SU-DHL-6 (cell line): ENCODE measurements around the gene GNS.
"Not testable (repeated sequence)": the region's sequence is repeated elsewhere in the genome, so short reads cannot be mapped to it uniquely, and the experiment has no call there.

Source experiments
- H2AFZ ChIP-seq: fragments of 200-600 bp; sonication (generic); 2 replicates; pipeline ENCODE4 v1.6.1; 2014; ENCODE audit warnings: low read depth, mild to moderate bottlenecking, moderate library complexity, mixed read lengths, antibody characterized with exemption, low read length; ENCODE audit not compliant: severe bottlenecking
- H3F3A ChIP-seq: fragments of 200-600 bp; shearing (Covaris generic); 2 replicates; pipeline ENCODE4 v1.6.0; 2016; ENCODE audit warnings: antibody characterized with exemption, mild to moderate bottlenecking; ENCODE audit not compliant: insufficient read depth
- H3K27ac ChIP-seq: fragments of 200-600 bp; sonication (generic); 2 replicates; pipeline ENCODE4 v1.5.1; 2016; ENCODE audit warnings: low read depth, mild to moderate bottlenecking, low read length, moderate library complexity, mixed read lengths
- H3K27me3 ChIP-seq: fragments of 200-600 bp; sonication (generic), shearing (Covaris generic); 2 replicates; pipeline ENCODE4 v1.6.0; 2014; ENCODE audit warnings: mild to moderate bottlenecking, low read length
- H3K36me3 ChIP-seq: fragments of 200-600 bp; sonication (generic); 2 replicates; pipeline ENCODE4 v1.6.1; 2014; ENCODE audit warnings: mild to moderate bottlenecking, low read length, mixed read lengths
- H3K4me2 ChIP-seq: fragments of 300-600, 200-600 bp; shearing (Covaris generic), sonication (generic); 2 replicates; pipeline ENCODE4 v1.6.0; 2014; ENCODE audit warnings: low read length, low read depth, mild to moderate bottlenecking; ENCODE audit not compliant: poor library complexity, severe bottlenecking
- H3K4me3 ChIP-seq: fragments of 200-600 bp; sonication (generic); 2 replicates; pipeline ENCODE4 v1.5.1; 2014; ENCODE audit warnings: antibody characterized with exemption, low read length, mild to moderate bottlenecking, mixed read lengths; ENCODE audit not compliant: insufficient read depth, poor library complexity, severe bottlenecking
- H3K79me2 ChIP-seq: fragments of 200-600 bp; sonication (generic); 2 replicates; pipeline ENCODE4 v1.6.1; 2014; ENCODE audit warnings: mild to moderate bottlenecking, low read length, moderate library complexity; ENCODE audit not compliant: insufficient read depth
- H3K9ac ChIP-seq: fragments of 200-600 bp; sonication (generic); 2 replicates; pipeline ENCODE4 v1.7.0; 2014; ENCODE audit warnings: mild to moderate bottlenecking, low read length
- H3K9me2 ChIP-seq: fragments of 200-600 bp; sonication (generic); replicated peaks from 2 replicates; pipeline ENCODE4 v1.6.1; 2014; ENCODE audit warnings: low read length; ENCODE audit not compliant: insufficient read depth
- H3K9me3 ChIP-seq: fragments of 200-600 bp; sonication (generic); 2 replicates; pipeline ENCODE4 v1.6.1; 2014; ENCODE audit warnings: low read length, mixed read lengths; ENCODE audit not compliant: insufficient read depth
- H4K20me1 ChIP-seq: fragments of 200-600 bp; sonication (generic); 2 replicates; pipeline ENCODE4 v1.6.1; 2014; ENCODE audit warnings: low read depth, mild to moderate bottlenecking, antibody characterized with exemption, low read length, moderate library complexity, mixed read lengths
- EZH2phosphoT487 ChIP-seq: fragments of 200-600 bp; sonication (generic), shearing (Covaris generic); conservative IDR thresholded peaks from 2 replicates; pipeline ENCODE4 v1.6.1; 2018; ENCODE audit warnings: mild to moderate bottlenecking, antibody characterized with exemption, low read length, moderate library complexity, mixed read lengths
- TF ChIP-seq, protein P1 (sequence below): fragments of 200-600 bp; sonication (generic); IDR thresholded peaks from one replicate; pipeline ENCODE4 v1.5.1; 2017; ENCODE audit warnings: antibody characterized with exemption, mild to moderate bottlenecking, low read length, moderate library complexity; ENCODE audit not compliant: insufficient read depth, poor library complexity, severe bottlenecking

Gene GNS

DNA sequence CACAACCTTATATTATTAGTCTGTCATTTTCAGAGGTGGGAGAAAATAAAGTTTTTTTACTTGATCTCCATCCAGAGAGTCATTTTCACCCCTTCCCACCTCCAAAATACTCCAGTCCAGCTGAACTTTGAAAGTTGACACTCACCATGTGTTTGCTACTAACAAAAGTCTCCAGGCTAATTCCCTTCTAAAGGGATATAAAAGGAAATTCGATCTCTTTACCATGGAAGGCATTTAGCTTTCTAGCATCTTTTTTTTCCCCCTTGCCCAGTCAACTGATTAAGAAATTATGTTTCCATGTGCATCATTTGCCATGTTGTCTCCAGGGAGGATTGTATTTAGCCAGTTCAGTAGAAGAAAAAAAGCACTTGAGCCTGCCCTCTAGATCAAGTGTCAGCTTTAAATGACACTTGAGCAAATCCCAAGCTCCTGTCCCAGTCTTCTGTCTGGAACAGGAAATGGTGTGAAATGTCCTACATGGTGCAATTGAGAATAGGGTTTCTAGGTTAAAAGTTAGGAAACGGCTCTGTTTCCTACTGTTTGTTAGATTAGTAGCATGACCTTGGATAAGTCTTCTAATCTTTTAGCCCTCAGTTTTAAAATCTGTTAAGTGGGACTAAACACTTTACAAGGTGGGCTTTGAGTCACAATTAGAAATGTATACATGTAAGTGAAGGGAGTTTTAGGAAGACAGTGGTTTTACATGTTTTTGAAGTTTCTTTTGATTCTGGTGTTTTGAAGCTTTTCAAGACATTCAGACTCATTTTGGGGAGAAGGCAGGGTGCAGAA lies 67.2 kb downstream of the GNS start:
- no peak overlapping the region for H3K9ac ChIP-seq

DNA sequence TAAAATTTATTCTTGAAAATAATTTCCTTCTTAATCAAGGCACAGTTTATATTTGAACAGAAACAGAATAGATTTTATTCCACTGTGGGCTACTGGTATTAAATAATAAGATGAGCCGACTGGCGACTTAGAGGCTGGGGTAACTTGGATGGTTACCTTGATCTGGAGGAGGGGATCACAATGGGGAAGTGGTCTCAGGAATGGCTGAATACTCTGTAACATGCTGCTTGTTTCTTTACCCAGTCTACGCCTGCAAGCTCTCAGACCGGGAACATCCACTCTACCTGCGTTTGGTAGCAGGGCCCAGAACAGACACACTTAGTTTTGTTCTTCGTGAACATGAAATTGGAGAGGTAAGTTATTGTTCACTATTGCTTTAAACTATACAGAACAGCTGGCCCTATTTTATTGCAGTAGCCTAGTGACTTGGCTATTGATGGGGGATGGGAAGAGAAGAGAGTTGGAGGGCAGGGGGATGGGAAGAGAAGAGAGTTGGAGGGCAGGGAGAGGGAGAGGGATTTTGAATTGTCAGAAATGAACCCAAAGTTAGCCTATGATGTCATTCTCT lies 67.9 kb downstream of the GNS start:
- Histone ChIP-seq H2AFZ (no peak overlapping the region), H3K9me3 (no peaks in the 10 kb centered on the region), H4K20me1 (no peaks in the 10 kb centered on the region), H3K4me2 (no peak overlapping the region), H3K36me3 (no peaks in the 10 kb centered on the region; the same call in 1 of the 2 replicates), H3K9ac (no peak overlapping the region), H3F3A (peaks cover 2% of the 10 kb centered on the region; the same call in 1 of the 2 replicates), H3K27me3 (no peaks in the 10 kb centered on the region), H3K4me3 (no peak overlapping the region), H3K27ac (no peak overlapping the region), H3K79me2 (no peaks in the 10 kb centered on the region), H3K9me2 (no peaks in the 10 kb centered on the region)
- TF ChIP-seq EZH2phosphoT487 = no peak
- TF ChIP-seq, protein P1, sequence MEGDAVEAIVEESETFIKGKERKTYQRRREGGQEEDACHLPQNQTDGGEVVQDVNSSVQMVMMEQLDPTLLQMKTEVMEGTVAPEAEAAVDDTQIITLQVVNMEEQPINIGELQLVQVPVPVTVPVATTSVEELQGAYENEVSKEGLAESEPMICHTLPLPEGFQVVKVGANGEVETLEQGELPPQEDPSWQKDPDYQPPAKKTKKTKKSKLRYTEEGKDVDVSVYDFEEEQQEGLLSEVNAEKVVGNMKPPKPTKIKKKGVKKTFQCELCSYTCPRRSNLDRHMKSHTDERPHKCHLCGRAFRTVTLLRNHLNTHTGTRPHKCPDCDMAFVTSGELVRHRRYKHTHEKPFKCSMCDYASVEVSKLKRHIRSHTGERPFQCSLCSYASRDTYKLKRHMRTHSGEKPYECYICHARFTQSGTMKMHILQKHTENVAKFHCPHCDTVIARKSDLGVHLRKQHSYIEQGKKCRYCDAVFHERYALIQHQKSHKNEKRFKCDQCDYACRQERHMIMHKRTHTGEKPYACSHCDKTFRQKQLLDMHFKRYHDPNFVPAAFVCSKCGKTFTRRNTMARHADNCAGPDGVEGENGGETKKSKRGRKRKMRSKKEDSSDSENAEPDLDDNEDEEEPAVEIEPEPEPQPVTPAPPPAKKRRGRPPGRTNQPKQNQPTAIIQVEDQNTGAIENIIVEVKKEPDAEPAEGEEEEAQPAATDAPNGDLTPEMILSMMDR = no peak

More for the DNA sequence above, 67.2 kb downstream of the GNS start:
- H4K20me1 ChIP-seq = no peaks in the 10 kb centered on the region
- H3K9me2 ChIP-seq = no peaks in the 10 kb centered on the region
- TF ChIP-seq, protein P1 = no peak
- no peak for TF ChIP-seq EZH2phosphoT487
- no peaks in the 10 kb centered on the region for H3K79me2 ChIP-seq
- no peaks in the 10 kb centered on the region for H3K27me3 ChIP-seq
- H3K36me3 ChIP-seq = no peaks in the 10 kb centered on the region; the same call in 1 of the 2 replicates
- H3F3A ChIP-seq = peaks cover 8% of the 10 kb centered on the region; the same call in 1 of the 2 replicates
- no peak overlapping the region for H3K27ac ChIP-seq
- no peaks in the 10 kb centered on the region for H3K9me3 ChIP-seq
- no peak overlapping the region for H3K4me3 ChIP-seq
- H3K4me2 ChIP-seq = no peak overlapping the region
- H2AFZ ChIP-seq = no peak overlapping the region

DNA sequence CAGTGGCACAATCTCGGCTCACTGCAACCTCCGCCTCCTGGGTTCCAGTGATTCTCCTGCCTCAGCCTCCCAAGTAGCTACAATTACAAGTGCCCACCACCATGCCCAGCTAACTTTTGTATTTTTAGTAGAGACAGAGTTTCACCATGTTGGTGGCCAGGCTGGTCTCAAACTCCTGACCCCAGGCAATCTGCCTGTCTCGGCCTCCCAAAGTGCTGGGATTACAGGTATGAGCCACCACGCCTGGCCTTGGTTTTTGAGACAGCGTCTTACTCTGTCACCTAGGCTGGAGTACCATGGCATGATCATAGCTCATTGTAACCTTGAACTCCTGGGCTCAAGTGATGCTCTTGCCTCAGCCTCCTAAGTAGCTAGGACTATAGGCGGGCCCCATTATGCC lies 69.0 kb downstream of the GNS start:
- H3K4me3 ChIP-seq, H3K27ac ChIP-seq, H2AFZ ChIP-seq, H3K9me3 ChIP-seq, H3K36me3 ChIP-seq, H3K4me2 ChIP-seq, H4K20me1 ChIP-seq, H3K9ac ChIP-seq, H3K27me3 ChIP-seq, H3F3A ChIP-seq, H3K79me2 ChIP-seq, H3K9me2 ChIP-seq: not testable (repeated sequence)

DNA sequence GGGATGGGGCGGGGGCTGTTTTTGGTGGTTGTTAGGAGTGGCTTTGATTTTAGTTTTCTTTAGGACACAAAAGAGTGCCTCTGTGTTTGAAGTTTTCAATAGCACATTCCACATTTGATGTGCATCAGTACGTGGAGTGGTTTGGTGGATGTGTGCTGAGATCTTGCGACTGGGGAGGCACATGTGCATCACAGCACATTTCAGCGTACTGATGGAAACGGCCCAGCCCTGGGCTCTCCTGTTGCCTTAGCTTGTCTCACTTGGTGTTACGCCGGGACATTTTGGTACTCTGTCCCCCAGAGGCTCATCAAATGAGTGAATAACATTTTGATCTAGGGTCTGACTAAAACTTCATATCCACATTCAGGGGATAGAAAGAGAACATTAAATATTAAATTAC lies 70.5 kb downstream of the GNS start:
- H3K4me2 ChIP-seq = no peak overlapping the region
- H3K9ac ChIP-seq = no peak overlapping the region
- no peaks in the 10 kb centered on the region for H3K27me3 ChIP-seq
- H3K9me2 ChIP-seq = no peaks in the 10 kb centered on the region
- no peaks in the 10 kb centered on the region; the same call in 1 of the 2 replicates for H3K36me3 ChIP-seq
- H3K79me2 ChIP-seq = no peaks in the 10 kb centered on the region; the same call in 1 of the 2 replicates
- no peaks in the 10 kb centered on the region for H4K20me1 ChIP-seq
- TF ChIP-seq, protein P1 = no peak
- TF ChIP-seq EZH2phosphoT487 = no peak
- H3K4me3 ChIP-seq = no peak overlapping the region
- no peaks in the 10 kb centered on the region for H3K9me3 ChIP-seq
- no peaks in the 10 kb centered on the region for H3F3A ChIP-seq
- H3K27ac ChIP-seq = no peak overlapping the region
- H2AFZ ChIP-seq = no peak overlapping the region
